ENCODE measurements around the gene CNTLN.

DNA sequence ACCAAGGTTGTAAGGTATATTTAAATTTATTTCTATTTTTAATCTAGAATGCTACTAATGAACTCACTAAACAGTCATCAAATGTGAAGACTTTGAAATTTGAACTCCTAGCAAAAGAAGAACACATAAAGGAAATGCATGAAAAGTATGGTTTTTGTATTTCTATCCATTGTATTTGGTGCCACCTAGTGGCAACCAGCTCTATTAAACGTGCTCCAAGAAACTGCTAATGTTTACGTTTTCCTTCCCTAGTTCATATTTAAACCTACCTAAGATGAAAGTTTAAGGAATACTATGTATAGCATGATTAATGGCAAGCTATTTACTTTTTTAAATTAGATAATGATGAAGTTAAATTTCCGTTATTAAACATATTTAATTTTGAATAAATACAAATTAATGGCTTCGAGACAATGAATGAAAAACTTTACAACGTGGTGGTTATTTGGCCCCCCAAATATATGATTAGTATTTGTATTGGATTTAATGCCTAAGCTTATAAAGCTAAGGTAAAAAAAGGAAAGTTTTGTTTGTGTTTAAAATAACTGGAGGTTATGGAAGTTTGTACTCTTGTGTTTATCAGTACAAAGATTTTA, 328.1 kb downstream of the CNTLN start:
- TF ChIP-seq, protein P1, sequence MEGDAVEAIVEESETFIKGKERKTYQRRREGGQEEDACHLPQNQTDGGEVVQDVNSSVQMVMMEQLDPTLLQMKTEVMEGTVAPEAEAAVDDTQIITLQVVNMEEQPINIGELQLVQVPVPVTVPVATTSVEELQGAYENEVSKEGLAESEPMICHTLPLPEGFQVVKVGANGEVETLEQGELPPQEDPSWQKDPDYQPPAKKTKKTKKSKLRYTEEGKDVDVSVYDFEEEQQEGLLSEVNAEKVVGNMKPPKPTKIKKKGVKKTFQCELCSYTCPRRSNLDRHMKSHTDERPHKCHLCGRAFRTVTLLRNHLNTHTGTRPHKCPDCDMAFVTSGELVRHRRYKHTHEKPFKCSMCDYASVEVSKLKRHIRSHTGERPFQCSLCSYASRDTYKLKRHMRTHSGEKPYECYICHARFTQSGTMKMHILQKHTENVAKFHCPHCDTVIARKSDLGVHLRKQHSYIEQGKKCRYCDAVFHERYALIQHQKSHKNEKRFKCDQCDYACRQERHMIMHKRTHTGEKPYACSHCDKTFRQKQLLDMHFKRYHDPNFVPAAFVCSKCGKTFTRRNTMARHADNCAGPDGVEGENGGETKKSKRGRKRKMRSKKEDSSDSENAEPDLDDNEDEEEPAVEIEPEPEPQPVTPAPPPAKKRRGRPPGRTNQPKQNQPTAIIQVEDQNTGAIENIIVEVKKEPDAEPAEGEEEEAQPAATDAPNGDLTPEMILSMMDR (IDR thresholded peaks at IDR 0.05) = peak; percentile 94
- TF ChIP-seq EZH2 (IDR thresholded peaks at IDR 0.05) = no peak
- TF ChIP-seq EZH2phosphoT487 (IDR thresholded peaks at IDR 0.05) = no peak
